ENCODE measurements around the gene TOGARAM2.

- no peak for TF ChIP-seq CTCF (conservative IDR thresholded peaks at IDR 0.05)
- no peak for TF ChIP-seq ZFX (IDR thresholded peaks at IDR 0.05)
These were observed 101.9 kb downstream of the TOGARAM2 start for GRCh38 chr2:29082804-29083495.
